ENCODE results near the gene TSHZ1.
A peak's percentile ranks its signal among the peaks of the same experiment; 100 is the strongest.

Gene TSHZ1

GRCh38 chr18:75211626-75211952 lies 992 bp downstream of the TSHZ1 start:
- no peak for TF ChIP-seq CTCF (IDR thresholded peaks at IDR 0.05; ENCODE audit: insufficient read depth, low read depth, low read length, missing control alignments)
- H3K4me3 ChIP-seq (ENCODE audit: low read depth, low read length) = peak overlapping the region; percentile 60; the same call in 1 of the 2 replicates
- DNase-seq (ENCODE audit: low read depth) = peak; percentile 22

- peak overlapping the region; percentile 60 for H3K4me3 ChIP-seq (ENCODE audit: low read depth, low read length)
- TF ChIP-seq CTCF (IDR thresholded peaks at IDR 0.05; ENCODE audit: insufficient read depth, low read depth, low read length, missing control alignments) = no peak
- DNase-seq (ENCODE audit: low read depth) = peak; percentile 27
These were observed 1.6 kb downstream of the TSHZ1 start for GRCh38 chr18:75211953-75212750.

- no peak for TF ChIP-seq CTCF (IDR thresholded peaks at IDR 0.05; ENCODE audit: insufficient read depth, low read depth, low read length, missing control alignments)
- DNase-seq (ENCODE audit: low read depth) = no peak
- no peak overlapping the region for H3K4me3 ChIP-seq (ENCODE audit: low read depth, low read length)
These were observed 2.1 kb downstream of the TSHZ1 start for GRCh38 chr18:75212751-75213090.

GRCh38 chr18:75213611-75214331 lies 3.2 kb downstream of the TSHZ1 start:
- TF ChIP-seq CTCF (IDR thresholded peaks at IDR 0.05; ENCODE audit: insufficient read depth, low read depth, low read length, missing control alignments) = no peak
- no peak for DNase-seq (ENCODE audit: low read depth)
- no peak overlapping the region for H3K4me3 ChIP-seq (ENCODE audit: low read depth, low read length)

- H3K4me3 ChIP-seq (ENCODE audit: low read depth, low read length) = no peak overlapping the region
- TF ChIP-seq CTCF (IDR thresholded peaks at IDR 0.05; ENCODE audit: insufficient read depth, low read depth, low read length, missing control alignments) = no peak
- DNase-seq (ENCODE audit: low read depth) = no peak
These were observed 3.7 kb downstream of the TSHZ1 start for GRCh38 chr18:75214332-75214690.

GRCh38 chr18:75214766-75215510 lies 4.3 kb downstream of the TSHZ1 start:
- H3K4me3 ChIP-seq (ENCODE audit: low read depth, low read length) = no peak overlapping the region
- TF ChIP-seq CTCF (IDR thresholded peaks at IDR 0.05; ENCODE audit: insufficient read depth, low read depth, low read length, missing control alignments) = no peak
- DNase-seq (ENCODE audit: low read depth) = no peak

All from GM12865 (cell line).